A549 (cell line): Measurements from ENCODE around the gene EPS15.

Source experiments
- EP300 ChIP-seq, 2 experiments: fragments of >200 bp; sonication (Bioruptor Twin); formaldehyde crosslinking; IDR thresholded peaks; 2 replicates in 1 of 2; 3 replicates in 1 of 2; pipeline ENCODE4 v1.6.1; 2016 to 2017
- POLR2A ChIP-seq: IDR thresholded peaks from 2 replicates; pipeline ENCODE4 v1.6.1; 2012; ENCODE audit warnings: mild to moderate bottlenecking, low read length
- SMC3 ChIP-seq: fragments of >200 bp; sonication (Bioruptor Twin); formaldehyde crosslinking; IDR thresholded peaks from 3 replicates; pipeline ENCODE4 v1.6.1; 2018; ENCODE audit warnings: inconsistent platforms
- TF ChIP-seq, protein P1 (sequence below): IDR thresholded peaks from 2 replicates; pipeline ENCODE4 v1.6.1; 2012

DNA sequence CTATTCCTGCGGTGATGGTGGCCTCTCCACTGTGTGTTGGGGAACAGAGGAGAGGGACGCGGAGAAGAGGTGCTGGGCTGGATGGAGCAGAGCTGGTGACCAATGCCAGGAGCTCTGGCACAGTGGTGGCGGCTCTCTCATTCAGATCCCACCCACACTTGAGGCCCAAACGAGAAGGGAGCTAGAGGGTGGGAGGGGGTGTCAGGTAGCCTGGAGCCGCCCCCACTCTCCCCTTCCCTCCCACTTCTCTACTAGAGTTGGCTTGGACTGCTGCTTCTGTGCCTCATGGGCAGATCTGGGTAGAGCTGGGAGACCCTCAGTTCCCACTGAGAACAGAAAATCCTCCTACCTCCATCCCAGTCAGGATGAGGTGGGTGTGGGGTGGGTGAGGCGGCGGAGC is 192.2 kb downstream of the EPS15 start:
- TF ChIP-seq EP300 (IDR thresholded peaks at IDR 0.05) (no peak), POLR2A (no peak), SMC3 (no peak)
- TF ChIP-seq, protein P1, sequence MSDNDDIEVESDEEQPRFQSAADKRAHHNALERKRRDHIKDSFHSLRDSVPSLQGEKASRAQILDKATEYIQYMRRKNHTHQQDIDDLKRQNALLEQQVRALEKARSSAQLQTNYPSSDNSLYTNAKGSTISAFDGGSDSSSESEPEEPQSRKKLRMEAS: no peak
